Measurements from ENCODE around the gene ZNF606.
"Not testable (repeated sequence)": the region's sequence is repeated elsewhere in the genome, so short reads cannot be mapped to it uniquely, and the experiment has no call there.

Gene ZNF606

DNA sequence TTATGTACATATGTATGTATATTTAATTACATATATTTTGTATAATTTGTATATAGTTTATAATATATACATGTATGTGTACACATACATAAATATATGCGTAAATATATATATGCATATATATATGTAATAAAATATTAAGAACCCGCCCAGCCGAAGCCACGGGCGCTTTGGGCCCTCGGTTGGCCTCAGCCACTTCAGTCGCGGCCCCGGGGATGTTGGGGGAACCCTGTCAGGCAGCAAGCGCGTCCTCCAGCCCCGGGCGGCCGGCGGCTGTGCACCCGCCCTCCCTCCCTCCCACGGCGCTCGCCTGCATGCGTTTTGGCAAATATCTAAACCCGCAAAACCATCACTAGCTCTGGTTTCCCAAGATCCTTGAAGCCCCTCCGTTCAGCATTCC is 7.9 kb upstream of the ZNF606 start:
- H3K27ac ChIP-seq (ENCODE audit: low read length), result no peak overlapping the region
- H3K4me3 ChIP-seq (ENCODE audit: low read length), result no peak overlapping the region
- no peaks in the 10 kb centered on the region for H3K27me3 ChIP-seq (ENCODE audit: control insufficient read depth, insufficient read depth, low read length)
- H3K36me3 ChIP-seq (ENCODE audit: control insufficient read depth, insufficient read depth, low read length), result peaks cover 5% of the 10 kb centered on the region
- H3K9me3 ChIP-seq (ENCODE audit: control insufficient read depth, insufficient read depth, low read length), result peaks cover 4% of the 10 kb centered on the region
- H3K4me1 ChIP-seq (ENCODE audit: control insufficient read depth, insufficient read depth, low read length), result no peaks in the 10 kb centered on the region
- DNase-seq (ENCODE audit: low read depth, low spot score), result no peak
- WGBS (ENCODE audit: insufficient coverage, insufficient read length), result no CpG with 5 or more reads among the region's 22 CpGs

DNA sequence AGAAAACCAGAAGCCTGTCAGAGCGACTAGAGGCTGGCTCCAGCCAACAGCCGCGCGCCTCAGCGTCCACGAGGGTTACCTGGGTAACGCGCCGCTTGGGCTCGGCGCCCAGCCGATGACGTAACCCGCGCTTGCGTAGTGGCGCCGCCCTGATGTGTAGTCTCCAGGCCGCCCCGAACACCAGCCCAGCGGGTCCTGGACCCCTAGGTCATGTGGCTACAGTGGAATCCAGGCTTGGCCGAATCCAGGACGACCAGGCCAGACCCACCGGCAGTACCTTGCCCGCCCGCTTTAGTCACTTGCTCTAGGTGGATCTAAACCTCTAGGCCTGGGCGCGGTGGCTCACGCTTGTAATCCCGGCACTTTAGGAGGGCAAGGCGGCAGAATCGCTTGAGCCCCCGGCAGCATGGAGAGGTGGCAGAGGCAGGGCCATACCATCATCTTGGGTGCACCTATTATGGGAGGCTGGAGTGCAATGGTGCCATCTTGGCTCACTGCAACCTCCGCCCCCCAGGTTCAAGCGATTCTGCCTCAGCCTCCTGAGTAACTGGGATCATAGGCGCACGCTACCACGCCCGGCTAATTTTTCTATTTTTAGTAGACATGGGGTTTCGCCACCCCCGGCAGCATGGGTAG is 7.2 kb upstream of the ZNF606 start:
- no peak overlapping the region for H3K27ac ChIP-seq (ENCODE audit: low read length)
- WGBS (ENCODE audit: insufficient coverage, insufficient read length), result no CpG with 5 or more reads among the region's 41 CpGs
- DNase-seq (ENCODE audit: low read depth, low spot score), result peak; percentile 86
- H3K27me3 ChIP-seq (ENCODE audit: control insufficient read depth, insufficient read depth, low read length), result no peaks in the 10 kb centered on the region
- peaks cover 4% of the 10 kb centered on the region for H3K9me3 ChIP-seq (ENCODE audit: control insufficient read depth, insufficient read depth, low read length)
- H3K36me3 ChIP-seq (ENCODE audit: control insufficient read depth, insufficient read depth, low read length), result peaks cover 5% of the 10 kb centered on the region
- H3K4me1 ChIP-seq (ENCODE audit: control insufficient read depth, insufficient read depth, low read length), result no peaks in the 10 kb centered on the region
- H3K4me3 ChIP-seq (ENCODE audit: low read length), result peak overlapping the region; percentile 32; the same call in 1 of the 2 replicates

DNA sequence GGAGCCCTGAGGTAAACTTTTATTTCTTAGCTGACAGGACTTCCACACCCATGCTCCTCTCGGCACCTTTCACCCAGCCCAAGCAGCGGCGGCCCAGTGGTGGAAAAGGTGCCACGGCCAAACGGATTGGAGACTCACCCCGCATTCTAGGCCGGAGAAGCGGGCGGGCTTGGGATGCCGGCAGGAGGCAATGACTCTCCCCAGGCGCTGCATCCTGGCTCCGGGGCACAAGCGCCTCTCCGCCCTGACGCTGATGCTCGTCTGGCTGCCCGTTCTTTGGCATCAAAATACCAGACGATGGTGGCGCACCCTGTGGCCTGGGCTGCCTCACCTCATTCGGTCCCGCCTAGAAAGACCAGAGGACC is 6.7 kb upstream of the ZNF606 start:
- Histone ChIP-seq H3K27ac (ENCODE audit: low read length) (no peak overlapping the region), H3K4me1 (ENCODE audit: control insufficient read depth, insufficient read depth, low read length) (no peaks in the 10 kb centered on the region), H3K9me3 (ENCODE audit: control insufficient read depth, insufficient read depth, low read length) (peaks cover 4% of the 10 kb centered on the region), H3K4me3 (ENCODE audit: low read length) (peak overlapping the region; percentile 32; the same call in 1 of the 2 replicates), H3K36me3 (ENCODE audit: control insufficient read depth, insufficient read depth, low read length) (peaks cover 7% of the 10 kb centered on the region), H3K27me3 (ENCODE audit: control insufficient read depth, insufficient read depth, low read length) (no peaks in the 10 kb centered on the region)
- DNase-seq (ENCODE audit: low read depth, low spot score), result no peak
- no CpG with 5 or more reads among the region's 21 CpGs for WGBS (ENCODE audit: insufficient coverage, insufficient read length)

DNA sequence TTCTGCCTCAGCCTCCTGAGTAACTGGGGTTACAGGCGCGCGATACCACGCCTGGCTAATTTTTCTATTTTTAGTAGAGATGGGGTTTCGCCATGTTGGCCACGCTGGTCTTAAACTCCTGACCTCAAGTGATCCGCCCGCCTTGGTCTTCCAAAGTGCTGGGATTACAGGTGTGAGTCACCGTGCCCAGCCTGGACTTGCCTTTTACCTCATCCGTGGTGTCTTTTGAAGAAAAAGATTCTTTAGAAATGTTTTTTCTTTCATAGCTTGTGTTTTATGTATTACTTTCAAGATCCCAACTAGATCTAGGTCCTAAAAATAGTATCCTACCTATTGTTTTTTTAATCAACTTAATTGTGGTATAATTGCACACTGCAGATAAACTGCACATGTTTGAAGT is 6.3 kb upstream of the ZNF606 start:
- not testable (repeated sequence) for DNase-seq (ENCODE audit: low read depth, low spot score); H3K9me3 ChIP-seq (ENCODE audit: control insufficient read depth, insufficient read depth, low read length)

DNA sequence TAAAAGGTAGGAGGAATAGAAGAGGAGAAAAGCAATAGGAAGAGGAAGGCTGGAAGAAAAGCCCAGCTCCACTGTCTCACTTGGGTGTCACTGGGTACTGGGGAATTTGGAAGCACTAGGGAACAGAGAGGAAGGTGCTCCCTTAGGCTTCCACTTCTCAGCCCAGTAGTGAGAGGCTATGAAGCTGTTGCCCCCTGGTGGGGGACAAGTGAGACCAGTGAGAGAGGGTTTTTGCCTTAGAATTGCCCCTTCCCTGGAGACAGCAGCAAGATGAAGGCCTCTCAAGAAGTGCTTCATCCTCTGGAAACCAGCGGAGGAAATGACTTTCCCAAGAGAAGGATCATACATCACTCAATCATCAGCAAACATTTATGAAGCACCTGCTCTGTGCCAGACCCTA is 4.7 kb upstream of the ZNF606 start:
- DNase-seq (ENCODE audit: low read depth, low spot score), result no peak
- Histone ChIP-seq H3K27ac (ENCODE audit: low read length) (no peak overlapping the region), H3K4me1 (ENCODE audit: control insufficient read depth, insufficient read depth, low read length) (no peaks in the 10 kb centered on the region), H3K4me3 (ENCODE audit: low read length) (no peak overlapping the region), H3K9me3 (ENCODE audit: control insufficient read depth, insufficient read depth, low read length) (no peaks in the 10 kb centered on the region), H3K36me3 (ENCODE audit: control insufficient read depth, insufficient read depth, low read length) (peaks cover 6% of the 10 kb centered on the region; the same call in 1 of the 2 replicates), H3K27me3 (ENCODE audit: control insufficient read depth, insufficient read depth, low read length) (no peaks in the 10 kb centered on the region)
- WGBS (ENCODE audit: insufficient coverage, insufficient read length), result no CpG with 5 or more reads among the region's 1 CpG

More for the DNA sequence above, 6.3 kb upstream of the ZNF606 start:
- not testable (repeated sequence) for H3K27me3 ChIP-seq (ENCODE audit: control insufficient read depth, insufficient read depth, low read length); H3K4me3 ChIP-seq (ENCODE audit: low read length); H3K4me1 ChIP-seq (ENCODE audit: control insufficient read depth, insufficient read depth, low read length); H3K27ac ChIP-seq (ENCODE audit: low read length); H3K36me3 ChIP-seq (ENCODE audit: control insufficient read depth, insufficient read depth, low read length)
- WGBS (ENCODE audit: insufficient coverage, insufficient read length), result no CpG with 5 or more reads among the region's 10 CpGs

DNA sequence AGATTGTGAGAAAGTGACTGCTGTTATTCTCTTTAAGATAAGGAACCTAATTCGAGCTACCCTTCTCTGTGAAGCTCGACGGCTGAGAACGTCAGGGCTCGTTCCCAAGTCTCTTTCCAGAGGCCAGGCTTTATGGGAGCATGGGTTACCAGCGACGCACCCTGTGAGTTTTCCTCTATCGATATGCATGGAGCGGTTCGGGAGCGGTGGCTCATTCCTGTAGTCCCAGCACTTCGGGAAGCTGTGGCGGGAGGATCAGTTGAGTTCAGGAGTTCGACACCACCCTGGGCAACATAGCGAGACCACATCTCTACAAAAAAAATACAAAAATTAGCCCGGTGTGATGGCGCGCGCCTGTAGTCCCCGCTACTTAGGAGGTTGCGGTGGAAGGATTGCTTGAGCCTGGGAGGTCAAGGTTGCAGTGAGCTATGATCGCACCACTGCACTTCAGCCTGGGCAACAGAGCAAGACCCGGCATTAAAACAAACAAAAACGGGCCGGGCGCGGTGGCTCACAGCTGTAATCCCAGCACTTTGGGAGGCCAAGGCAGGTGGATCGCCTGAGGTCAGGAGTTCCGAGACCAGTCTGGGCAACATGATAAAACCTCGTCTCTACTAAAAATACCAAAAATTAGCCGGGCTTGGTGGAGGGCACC is 681 bp upstream of the ZNF606 start:
- peak overlapping the region; percentile 96 for H3K4me3 ChIP-seq (ENCODE audit: low read length)
- H3K27ac ChIP-seq (ENCODE audit: low read length), result no peak overlapping the region
- H3K27me3 ChIP-seq (ENCODE audit: control insufficient read depth, insufficient read depth, low read length), result no peaks in the 10 kb centered on the region
- DNase-seq (ENCODE audit: low read depth, low spot score), result no peak
- peaks cover 19% of the 10 kb centered on the region; the same call in 1 of the 2 replicates for H3K36me3 ChIP-seq (ENCODE audit: control insufficient read depth, insufficient read depth, low read length)
- H3K9me3 ChIP-seq (ENCODE audit: control insufficient read depth, insufficient read depth, low read length), result no peaks in the 10 kb centered on the region
- peaks cover 3% of the 10 kb centered on the region; the same call in 1 of the 2 replicates for H3K4me1 ChIP-seq (ENCODE audit: control insufficient read depth, insufficient read depth, low read length)
- WGBS (ENCODE audit: insufficient coverage, insufficient read length), result no CpG with 5 or more reads among the region's 31 CpGs

DNA sequence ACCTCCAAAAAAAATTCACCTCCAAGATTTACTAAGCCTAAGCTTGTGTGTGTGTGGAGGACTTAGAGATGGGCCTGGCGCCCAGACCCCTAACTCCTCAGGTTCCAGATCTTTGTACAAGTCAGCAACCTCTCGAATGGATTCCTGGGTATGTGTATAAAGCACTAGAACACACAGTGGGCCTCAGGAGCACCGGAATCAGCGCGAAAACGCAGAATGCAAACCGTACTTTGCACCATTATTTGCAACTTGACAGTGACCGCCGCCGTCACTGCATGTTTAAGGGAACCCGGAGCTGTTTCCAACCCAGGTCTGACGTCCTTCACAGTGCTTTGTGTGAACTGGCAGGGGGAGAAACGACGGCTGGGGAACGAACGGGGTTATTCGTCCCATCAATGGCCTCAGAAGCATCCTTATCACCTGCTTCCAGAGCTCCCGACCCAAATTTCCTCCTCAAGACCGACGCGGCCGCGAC is 688 bp downstream of the ZNF606 start:
- no peak for DNase-seq (ENCODE audit: low read depth, low spot score)
- Histone ChIP-seq H3K27ac (ENCODE audit: low read length) (no peak overlapping the region), H3K27me3 (ENCODE audit: control insufficient read depth, insufficient read depth, low read length) (no peaks in the 10 kb centered on the region), H3K4me3 (ENCODE audit: low read length) (peak overlapping the region; percentile 96), H3K36me3 (ENCODE audit: control insufficient read depth, insufficient read depth, low read length) (peaks cover 19% of the 10 kb centered on the region; the same call in 1 of the 2 replicates), H3K9me3 (ENCODE audit: control insufficient read depth, insufficient read depth, low read length) (no peaks in the 10 kb centered on the region), H3K4me1 (ENCODE audit: control insufficient read depth, insufficient read depth, low read length) (peaks cover 3% of the 10 kb centered on the region; the same call in 1 of the 2 replicates)
- WGBS (ENCODE audit: insufficient coverage, insufficient read length), result no CpG with 5 or more reads among the region's 23 CpGs

DNA sequence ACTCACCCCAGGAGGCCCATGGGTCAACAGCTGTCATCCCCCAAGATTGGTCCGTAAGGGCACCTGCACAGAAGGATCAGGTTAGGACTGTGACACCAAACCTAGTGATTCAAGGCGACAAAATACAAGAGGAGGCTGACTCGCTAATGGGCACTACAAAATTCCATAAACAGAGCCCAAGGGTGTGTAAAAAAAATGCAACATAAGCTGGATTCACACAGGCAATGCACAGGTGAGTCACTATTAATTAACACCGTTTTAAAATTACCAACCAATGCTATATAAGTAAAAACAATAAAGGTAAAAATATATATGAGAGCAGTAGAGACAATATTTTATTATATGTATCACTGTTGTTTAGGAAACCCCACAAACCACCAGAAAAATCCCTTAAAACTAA is 1.9 kb downstream of the ZNF606 start:
- Histone ChIP-seq H3K27ac (ENCODE audit: low read length) (no peak overlapping the region), H3K9me3 (ENCODE audit: control insufficient read depth, insufficient read depth, low read length) (no peaks in the 10 kb centered on the region), H3K27me3 (ENCODE audit: control insufficient read depth, insufficient read depth, low read length) (no peaks in the 10 kb centered on the region), H3K4me1 (ENCODE audit: control insufficient read depth, insufficient read depth, low read length) (peaks cover 3% of the 10 kb centered on the region; the same call in 1 of the 2 replicates), H3K36me3 (ENCODE audit: control insufficient read depth, insufficient read depth, low read length) (peaks cover 17% of the 10 kb centered on the region; the same call in 1 of the 2 replicates), H3K4me3 (ENCODE audit: low read length) (no peak overlapping the region)
- DNase-seq (ENCODE audit: low read depth, low spot score), result no peak
- no CpG with 5 or more reads among the region's 4 CpGs for WGBS (ENCODE audit: insufficient coverage, insufficient read length)

DNA sequence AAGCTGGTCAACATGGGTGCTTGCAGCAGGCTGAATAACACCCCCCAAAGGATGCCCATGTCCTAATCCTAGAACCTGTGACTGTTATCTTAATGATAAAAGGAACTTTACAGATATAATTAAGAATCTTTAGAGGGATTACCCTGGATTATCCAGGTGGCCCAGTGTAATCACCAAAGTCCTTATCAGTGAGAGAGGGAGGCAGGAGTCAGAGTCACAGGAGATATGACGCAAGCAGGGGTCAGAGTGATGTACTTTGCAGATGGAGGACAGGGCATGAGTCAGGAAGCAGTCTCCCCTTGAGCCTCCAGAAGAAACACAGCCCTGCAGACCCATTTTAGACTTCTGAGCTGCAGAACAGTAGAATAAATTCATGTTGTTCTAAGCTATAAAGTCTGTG is 9.8 kb downstream of the ZNF606 start:
- peaks cover 10% of the 10 kb centered on the region for H3K36me3 ChIP-seq (ENCODE audit: control insufficient read depth, insufficient read depth, low read length)
- no peak for DNase-seq (ENCODE audit: low read depth, low spot score)
- no peaks in the 10 kb centered on the region for H3K27me3 ChIP-seq (ENCODE audit: control insufficient read depth, insufficient read depth, low read length)
- no CpG with 5 or more reads among the region's 1 CpG for WGBS (ENCODE audit: insufficient coverage, insufficient read length)
- no peaks in the 10 kb centered on the region for H3K4me1 ChIP-seq (ENCODE audit: control insufficient read depth, insufficient read depth, low read length)
- no peak overlapping the region for H3K4me3 ChIP-seq (ENCODE audit: low read length)
- H3K9me3 ChIP-seq (ENCODE audit: control insufficient read depth, insufficient read depth, low read length), result no peaks in the 10 kb centered on the region
- H3K27ac ChIP-seq (ENCODE audit: low read length), result no peak overlapping the region

DNA sequence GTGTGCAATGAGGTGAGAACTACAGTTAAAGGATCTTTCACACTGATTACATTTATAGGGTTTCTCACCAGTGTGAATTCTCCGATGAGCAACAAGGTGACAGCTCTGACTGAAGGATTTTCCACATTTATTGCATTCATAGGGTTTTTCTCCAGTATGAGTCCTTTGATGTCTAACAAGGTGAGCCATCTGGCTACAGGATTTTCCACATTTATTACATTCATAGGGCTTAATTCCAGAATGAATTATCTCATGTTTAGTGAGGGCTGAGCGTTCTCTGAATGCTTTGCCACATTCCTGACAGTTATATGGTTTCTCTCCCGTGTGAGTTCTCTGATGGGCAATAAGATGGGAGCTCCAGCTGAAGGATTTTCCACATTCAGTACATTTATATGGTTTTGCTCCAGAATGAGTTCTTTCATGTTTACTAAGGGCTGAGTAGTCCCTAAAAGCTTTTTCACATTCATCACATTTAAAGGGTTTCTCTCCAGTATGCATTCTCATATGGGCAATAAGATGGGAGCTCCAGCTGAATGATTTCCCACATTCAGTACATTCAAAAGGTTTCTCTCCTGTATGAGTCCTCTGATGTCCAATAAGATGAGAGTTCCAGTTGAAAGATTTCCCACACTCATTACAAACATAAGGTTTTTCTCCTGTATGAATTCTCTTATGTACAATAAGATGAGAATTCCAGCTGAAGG is 23.9 kb downstream of the ZNF606 start:
- Histone ChIP-seq H3K9me3 (ENCODE audit: control insufficient read depth, insufficient read depth, low read length) (peaks cover 19% of the 10 kb centered on the region), H3K36me3 (ENCODE audit: control insufficient read depth, insufficient read depth, low read length) (peaks cover 19% of the 10 kb centered on the region; the same call in 1 of the 2 replicates), H3K27ac (ENCODE audit: low read length) (no peak overlapping the region), H3K4me1 (ENCODE audit: control insufficient read depth, insufficient read depth, low read length) (no peaks in the 10 kb centered on the region), H3K27me3 (ENCODE audit: control insufficient read depth, insufficient read depth, low read length) (no peaks in the 10 kb centered on the region), H3K4me3 (ENCODE audit: low read length) (no peak overlapping the region)
- WGBS (ENCODE audit: insufficient coverage, insufficient read length), result no CpG with 5 or more reads among the region's 3 CpGs
- no peak for DNase-seq (ENCODE audit: low read depth, low spot score)
